GM18517 (cell line): Measurements from ENCODE around the gene NANOG.
"Not testable (repeated sequence)": the region's sequence is repeated elsewhere in the genome, so short reads cannot be mapped to it uniquely, and the experiment has no call there.

Experiments used
- ATAC-seq: cut with Tn5 transposase; IDR thresholded peaks from one replicate; pipeline ENCODE4 v1.9.1; 2021; ENCODE audit warnings: mild to moderate bottlenecking, moderate library complexity; ENCODE audit not compliant: unreplicated experiment

The NANOG gene

GRCh38 chr12:7788884-7789528, at the start of gene NANOG:
Gene NANOG (plus strand): TSS chr12:7789402. CDS start chr12:7789615, 213 bp downstream.
- ATAC-seq = not testable (repeated sequence)

- no peak for ATAC-seq
These were observed 42.0 kb upstream of the NANOG start, which contains the start of gene CLEC4C for GRCh38 chr12:7747246-7747645. Gene CLEC4C (minus strand): TSS chr12:7747375. CDS start chr12:7747348, 27 bp downstream.

GRCh38 chr12:7748852-7749251, 40.4 kb upstream of the NANOG start:
- ATAC-seq = no peak

GRCh38 chr12:7749442-7749841, 39.8 kb upstream of the NANOG start:
- ATAC-seq = no peak

GRCh38 chr12:7750350-7750749, 38.9 kb upstream of the NANOG start:
- ATAC-seq = no peak

GRCh38 chr12:7751394-7751793, 37.8 kb upstream of the NANOG start:
- ATAC-seq = no peak

GRCh38 chr12:7751941-7752922, 37.0 kb upstream of the NANOG start:
- ATAC-seq = not testable (repeated sequence)

GRCh38 chr12:7755668-7756067, 33.5 kb upstream of the NANOG start:
- ATAC-seq = not testable (repeated sequence)

- no peak for ATAC-seq
These were observed 32.2 kb upstream of the NANOG start for GRCh38 chr12:7756993-7757392.

GRCh38 chr12:7758766-7759140, 30.4 kb upstream of the NANOG start:
- ATAC-seq = no peak

GRCh38 chr12:7769999-7770398, 19.2 kb upstream of the NANOG start:
- ATAC-seq = no peak

- ATAC-seq = no peak
These were observed 7.9 kb upstream of the NANOG start for GRCh38 chr12:7781274-7781673.

GRCh38 chr12:7782055-7782454, 7.1 kb upstream of the NANOG start:
- no peak for ATAC-seq

GRCh38 chr12:7783433-7783832, 5.8 kb upstream of the NANOG start:
- not testable (repeated sequence) for ATAC-seq

GRCh38 chr12:7784701-7785100, 4.5 kb upstream of the NANOG start:
- no peak for ATAC-seq

- ATAC-seq = no peak
These were observed 1.5 kb upstream of the NANOG start for GRCh38 chr12:7787574-7788293.

- ATAC-seq = no peak
These were observed 925 bp upstream of the NANOG start for GRCh38 chr12:7788294-7788660.

- ATAC-seq = no peak
These were observed 4.0 kb downstream of the NANOG start for GRCh38 chr12:7793211-7793610.

- not testable (repeated sequence) for ATAC-seq
These were observed 8.1 kb downstream of the NANOG start for GRCh38 chr12:7797269-7797668.

- ATAC-seq = no peak
These were observed 8.6 kb downstream of the NANOG start for GRCh38 chr12:7797698-7798398.
